ENCODE results near the gene PIAS4.

PIAS4 gene

DNA sequence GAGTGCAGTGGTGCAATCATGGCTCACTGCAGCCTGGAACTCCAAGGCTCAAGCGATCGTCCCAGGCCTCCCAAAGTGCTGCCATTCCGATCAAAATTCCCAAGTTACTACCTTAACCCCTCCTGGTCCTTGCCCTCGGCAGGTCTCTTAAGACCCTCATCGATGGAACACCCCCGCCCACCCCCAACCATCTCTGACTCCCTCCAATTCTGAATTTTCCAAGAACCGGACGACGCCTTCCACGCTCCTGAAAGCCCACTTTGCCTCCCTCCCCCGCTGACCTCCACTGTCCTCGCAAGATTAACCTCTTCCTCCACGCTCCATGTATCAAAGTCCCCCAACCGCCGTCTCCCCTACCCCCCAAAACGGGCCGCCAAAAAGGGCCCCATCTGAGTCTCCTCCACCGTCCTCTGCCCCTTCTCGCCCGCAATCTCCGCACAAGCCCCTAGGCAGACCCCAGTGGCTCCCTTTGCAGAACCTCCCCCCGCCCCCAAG lies 37.2 kb upstream of the PIAS4 start:
- ChIA-PET CTCF (no interaction called here), POLR2A (ENCODE audit: low non-redundant PET) (interaction anchor here (3.7 kb wide), 1 partner anchor 14 kb away, joined by 15 read pairs; the partner anchor contains the start of gene EEF2)
- no peak for TF ChIP-seq CTCF (conservative IDR thresholded peaks at IDR 0.05; ENCODE audit: low read depth)
- no peak for DNase-seq (ENCODE audit: low spot score)
- H3K27ac ChIP-seq = peak overlapping the region; percentile 92

- no peak for TF ChIP-seq CTCF (conservative IDR thresholded peaks at IDR 0.05; ENCODE audit: low read depth)
- peak within 1 kb of the TSS; percentile 92 for H3K27ac ChIP-seq
- DNase-seq (ENCODE audit: low spot score) = peak; percentile 92
- POLR2A ChIA-PET (ENCODE audit: low non-redundant PET) = interaction anchor here (0.6 to 3.7 kb wide), 2 partner anchors 14 to 103 kb away, joined by 3 to 15 read pairs; partner anchors contain the start of gene EEF2
- CTCF ChIA-PET = no interaction called here
Measured at GRCh38 chr19:3970808-3971598, 36.5 kb upstream of the PIAS4 start, which contains the start of gene DAPK3. DAPK3 (minus strand) TSS chr19:3971099; CDS start chr19:3969735, 1,364 bp downstream.

DNA sequence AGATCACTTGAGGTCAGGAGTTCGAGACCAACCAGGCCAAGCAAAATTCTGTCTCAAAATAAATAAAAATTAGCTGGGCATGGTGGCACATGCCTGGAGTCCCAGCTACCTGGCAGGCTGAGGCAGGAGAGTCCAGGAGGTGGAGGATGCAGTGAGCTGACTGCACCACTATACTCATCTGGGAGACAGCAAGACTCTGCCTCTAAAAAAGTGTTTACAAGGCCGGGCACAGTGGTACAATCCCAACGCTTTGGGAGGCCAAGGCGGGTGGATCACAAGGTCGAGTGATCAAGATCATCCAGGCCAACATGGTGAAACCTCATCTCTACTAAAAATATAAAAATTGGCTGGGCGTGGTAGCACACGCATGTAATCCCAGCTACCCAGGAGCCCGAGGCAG lies 32.4 kb upstream of the PIAS4 start:
- ChIA-PET POLR2A (ENCODE audit: low non-redundant PET) (no interaction called here), CTCF (interaction anchor here (0.7 kb wide), 1 partner anchor 396 kb away, joined by 3 read pairs; no protein-coding TSS in a partner anchor)
- no peak for DNase-seq (ENCODE audit: low spot score)
- no peak for TF ChIP-seq CTCF (conservative IDR thresholded peaks at IDR 0.05; ENCODE audit: low read depth)
- peak overlapping the region; percentile 87 for H3K27ac ChIP-seq

GRCh38 chr19:3975637-3976087 lies 31.9 kb upstream of the PIAS4 start:
- CTCF ChIA-PET = no interaction called here
- TF ChIP-seq CTCF (conservative IDR thresholded peaks at IDR 0.05; ENCODE audit: low read depth) = no peak
- POLR2A ChIA-PET (ENCODE audit: low non-redundant PET) = no interaction called here
- peak overlapping the region; percentile 87 for H3K27ac ChIP-seq
- DNase-seq (ENCODE audit: low spot score) = no peak

DNA sequence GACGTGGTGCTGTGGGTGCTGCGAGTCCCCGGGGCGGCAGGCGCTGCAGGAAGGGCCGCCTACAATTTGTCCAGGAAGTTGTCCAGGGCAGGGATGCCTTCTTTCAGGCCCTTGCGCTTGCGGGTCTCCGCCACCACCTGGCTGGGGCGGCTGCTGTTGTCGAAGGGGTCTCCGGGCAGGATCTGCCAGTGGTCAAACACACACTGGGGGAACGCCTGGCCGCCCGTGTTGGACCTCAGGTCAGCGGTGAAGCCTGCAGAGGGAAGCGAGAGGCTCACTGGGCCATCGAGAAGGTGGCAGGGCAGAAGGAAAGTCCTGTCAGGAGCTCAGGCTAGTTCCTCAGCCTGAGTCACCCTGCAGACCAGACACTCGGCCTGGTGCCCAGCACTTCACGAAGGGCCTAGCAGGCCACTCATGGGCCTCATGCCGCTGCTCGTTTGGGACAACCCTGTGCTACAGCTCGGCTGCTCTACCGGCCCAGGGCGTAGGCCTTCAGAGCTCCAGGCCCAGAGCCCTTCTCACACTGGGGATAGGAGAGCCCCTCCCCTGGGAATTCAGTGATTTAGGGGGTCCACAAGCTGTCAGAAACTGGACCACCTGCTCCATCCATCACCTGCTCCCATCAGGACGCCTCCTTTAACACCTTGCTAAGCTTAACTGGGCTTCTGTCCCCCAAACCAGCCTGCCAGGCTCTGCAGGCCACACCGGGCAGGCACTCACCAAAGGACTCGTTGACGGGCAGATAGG lies 30.9 kb upstream of the PIAS4 start:
- peak overlapping the region; percentile 87 for H3K27ac ChIP-seq
- no peak for DNase-seq (ENCODE audit: low spot score)
- no peak for TF ChIP-seq CTCF (conservative IDR thresholded peaks at IDR 0.05; ENCODE audit: low read depth)
- ChIA-PET CTCF (no interaction called here), POLR2A (ENCODE audit: low non-redundant PET) (no interaction called here)
